SK-N-SH (cell line): ENCODE results near the gene SRXN1. TPM values are rescaled to one million over a fixed set of nuclear protein-coding genes. Genes with fewer than 3 reads are reported as not detected.

Source experiments
- CTCF ChIA-PET: fragments of 300-600, 350-600 bp; formaldehyde crosslinking; extraction: SDS; loops from one replicate; lab custom pipeline; 2021; lab: Yijun Ruan, JAX
- POLR2A ChIA-PET: fragments of 350-600 bp; sonication (Branson Sonifier 250); formaldehyde crosslinking; extraction: SDS; loops from one replicate; lab custom pipeline; 2020; ENCODE audit warnings: antibody characterized with exemption, inconsistent platforms; lab: Yijun Ruan, JAX
- DNase-seq: peaks from one replicate; pipeline ENCODE4 v3.0.0; 2012
- H2AFZ ChIP-seq: fragments of 200-600 bp; sonication (generic); 2 replicates; pipeline ENCODE4 v1.8.1; 2016; ENCODE audit warnings: antibody characterized with exemption, mild to moderate bottlenecking, low read depth
- H3F3A ChIP-seq: fragments of 200-600 bp; sonication (generic); replicated peaks from 2 replicates; pipeline ENCODE3; 2016; ENCODE audit warnings: antibody characterized with exemption, mild to moderate bottlenecking; ENCODE audit not compliant: insufficient read depth
- H3K27ac ChIP-seq, 2 experiments: fragments of 200-500 bp in 1 of 2; fragments of 200-600 bp in 1 of 2; sonication (Bioruptor generic) in 1 of 2; sonication (generic), shearing (Covaris generic) in 1 of 2; 2 replicates each; pipeline versions ENCODE4 v1.5.1 to v1.6.1; 2014 to 2016; ENCODE audit warnings: low read depth in 2 of 2, inconsistent platforms in 1 of 2, low read length in 1 of 2, mild to moderate bottlenecking in 1 of 2, mixed read lengths in 1 of 2
- H3K27me3 ChIP-seq: fragments of 200-600 bp; sonication (generic), shearing (Covaris generic); 2 replicates; pipeline ENCODE4 v1.6.1; 2016; ENCODE audit warnings: mixed run types; ENCODE audit not compliant: insufficient read depth
- H3K36me3 ChIP-seq, 2 experiments: fragments of 200-500 bp in 1 of 2; fragments of 200-600 bp in 1 of 2; sonication (Bioruptor generic) in 1 of 2; sonication (generic) in 1 of 2; replicated peaks in 1 of 2; 2 replicates each; pipeline versions ENCODE3 to v1.5.1; 2014 to 2016; ENCODE audit warnings: low read length in 1 of 2, mild to moderate bottlenecking in 1 of 2; ENCODE audit not compliant: insufficient read depth in 2 of 2, control insufficient read depth in 1 of 2
- H3K4me1 ChIP-seq, 2 experiments: fragments of 200-500 bp in 1 of 2; fragments of 200-600 bp in 1 of 2; sonication (Bioruptor generic) in 1 of 2; sonication (generic), shearing (Covaris generic) in 1 of 2; 2 replicates each; pipeline versions ENCODE4 v1.5.1 to v1.6.1; 2014 to 2016; ENCODE audit warnings: low read depth in 1 of 2, low read length in 1 of 2, mixed run types in 1 of 2; ENCODE audit not compliant: insufficient read depth in 2 of 2, control insufficient read depth in 1 of 2
- H3K4me2 ChIP-seq: fragments of 200-600 bp; sonication (generic), shearing (Covaris generic); 2 replicates; pipeline ENCODE4 v1.6.1; 2017; ENCODE audit warnings: mixed run types
- H3K4me3 ChIP-seq, 2 experiments: fragments of 200-500 bp in 1 of 2; fragments of 200-600 bp in 1 of 2; sonication (Bioruptor generic) in 1 of 2; sonication (generic), shearing (Covaris generic) in 1 of 2; 2 replicates each; pipeline versions ENCODE4 v1.5.1 to v1.8.1; 2014 to 2016; ENCODE audit warnings: low read depth in 2 of 2, inconsistent platforms in 1 of 2, low read length in 1 of 2, mild to moderate bottlenecking in 1 of 2, mixed read lengths in 1 of 2, moderate library complexity in 1 of 2
- H3K79me2 ChIP-seq: fragments of 200-600 bp; sonication (generic); 2 replicates; pipeline ENCODE4 v1.8.1; 2017; ENCODE audit warnings: mild to moderate bottlenecking; ENCODE audit not compliant: insufficient read depth
- H3K9ac ChIP-seq: fragments of 200-600 bp; sonication (generic); 2 replicates; pipeline ENCODE4 v1.6.1; 2017; ENCODE audit warnings: mixed run types
- H3K9me2 ChIP-seq: fragments of 200-600 bp; sonication (generic); 2 replicates; pipeline ENCODE4 v1.6.1; 2017; ENCODE audit warnings: mixed run types
- H3K9me3 ChIP-seq: fragments of 200-600 bp; sonication (generic); 2 replicates; pipeline ENCODE4 v1.6.1; 2017; ENCODE audit warnings: mixed run types, mild to moderate bottlenecking, moderate library complexity
- H4K20me1 ChIP-seq: fragments of 200-600 bp; sonication (generic); 2 replicates; pipeline ENCODE4 v1.6.1; 2017; ENCODE audit warnings: mild to moderate bottlenecking, mixed run types; ENCODE audit not compliant: insufficient read depth
- CHD2 ChIP-seq: fragments of 150-350 bp; IDR thresholded peaks from 2 replicates; pipeline ENCODE4 v1.6.1; 2018; ENCODE audit warnings: low read length; ENCODE audit not compliant: partially characterized antibody
- ELF1 ChIP-seq: IDR thresholded peaks from 2 replicates; pipeline ENCODE4 v1.4.0; 2012
- FOXM1 ChIP-seq: IDR thresholded peaks from 2 replicates; pipeline ENCODE4 v1.4.0; 2012; ENCODE audit warnings: low read depth, mild to moderate bottlenecking
- MXI1 ChIP-seq: IDR thresholded peaks from 2 replicates; pipeline ENCODE4 v1.6.1; 2012; ENCODE audit warnings: mild to moderate bottlenecking, low read depth, low read length, improper control_type of control experiment
- POLR2AphosphoS5 ChIP-seq: IDR thresholded peaks from 2 replicates; pipeline ENCODE4 v1.6.1; 2012; ENCODE audit warnings: low read depth, low read length
- RAD21 ChIP-seq: IDR thresholded peaks from 2 replicates; pipeline ENCODE4 v1.6.1; 2012; ENCODE audit warnings: mild to moderate bottlenecking, low read length
- SIN3A ChIP-seq: IDR thresholded peaks from 2 replicates; pipeline ENCODE4 v1.6.1; 2012; ENCODE audit warnings: low read depth, mild to moderate bottlenecking, low read length, moderate library complexity, borderline replicate concordance
- TAF1 ChIP-seq: IDR thresholded peaks from 2 replicates; pipeline ENCODE4 v1.6.1; 2012; ENCODE audit warnings: low read depth, mild to moderate bottlenecking, low read length, moderate library complexity, borderline replicate concordance
- TEAD4 ChIP-seq: IDR thresholded peaks from 2 replicates; pipeline ENCODE4 v1.4.0; 2012; ENCODE audit warnings: mild to moderate bottlenecking, borderline replicate concordance; ENCODE audit not compliant: insufficient read depth
- WGBS: methylation state at CpG from one replicate; pipeline ENCODE4 v1.1.6; 2017; ENCODE audit warnings: low lambda C conversion rate; 5-methylcytosine and 5-hydroxymethylcytosine counted together
- polyA plus RNA-seq, 3 experiments: library from polyadenylated mRNA; depleted of rRNA; stranded (reverse); fragments of >200 nt; gene quantifications; 2 replicates each; pipeline ENCODE4 v1.2.3, GENCODE V29; 2012
- TF ChIP-seq, protein P1 (sequence below): fragments of 150-350 bp; IDR thresholded peaks from 2 replicates; pipeline ENCODE4 v1.6.1; 2017; ENCODE audit warnings: antibody characterized with exemption, low read length, low read depth, borderline replicate concordance
- TF ChIP-seq, protein P2 (sequence below): IDR thresholded peaks from 2 replicates; pipeline ENCODE4 v1.6.1; 2012; ENCODE audit warnings: mild to moderate bottlenecking, low read depth, low read length, moderate library complexity

Gene SRXN1
- polyA plus RNA-seq, 1 of the 3 experiments (the other 2 are of a cell fraction): 26.2 TPM

- TF ChIP-seq, protein P1, sequence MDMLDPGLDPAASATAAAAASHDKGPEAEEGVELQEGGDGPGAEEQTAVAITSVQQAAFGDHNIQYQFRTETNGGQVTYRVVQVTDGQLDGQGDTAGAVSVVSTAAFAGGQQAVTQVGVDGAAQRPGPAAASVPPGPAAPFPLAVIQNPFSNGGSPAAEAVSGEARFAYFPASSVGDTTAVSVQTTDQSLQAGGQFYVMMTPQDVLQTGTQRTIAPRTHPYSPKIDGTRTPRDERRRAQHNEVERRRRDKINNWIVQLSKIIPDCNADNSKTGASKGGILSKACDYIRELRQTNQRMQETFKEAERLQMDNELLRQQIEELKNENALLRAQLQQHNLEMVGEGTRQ: no peak
- no peak for TF ChIP-seq ELF1
- no peak for TF ChIP-seq TEAD4
- peak; percentile 76 for TF ChIP-seq CHD2
- TF ChIP-seq FOXM1: no peak
- no peak for TF ChIP-seq TAF1
- TF ChIP-seq RAD21: peak; percentile 25
- TF ChIP-seq SIN3A: no peak
- no peak for TF ChIP-seq POLR2AphosphoS5
- peak; percentile 91 for TF ChIP-seq MXI1
These were observed 46.9 kb upstream of the SRXN1 start (continued) for GRCh38 chr20:699811-700338.

GRCh38 chr20:699342-699741, 46.3 kb upstream of the SRXN1 start:
- no peaks in the 10 kb centered on the region for H4K20me1 ChIP-seq
- H3K79me2 ChIP-seq: no peaks in the 10 kb centered on the region
- DNase-seq: no peak
- H3K4me2 ChIP-seq: no peak overlapping the region
- ChIA-PET CTCF (interaction anchor here (1.1 to 3.9 kb wide), 7 partner anchors 10 to 54 kb away, joined by 3 to 18 read pairs (median 6); no protein-coding TSS in a partner anchor), POLR2A (interaction anchor here (1.2 to 1.7 kb wide), 2 partner anchors 11 to 24 kb away, joined by 5 to 8 read pairs; partner anchors contain the start of gene SCRT2)
- H3F3A ChIP-seq: no peaks in the 10 kb centered on the region
- H3K9ac ChIP-seq: no peak overlapping the region
- peak overlapping the region in 1 of 2 experiments; percentile 90; a peak in 2 of 4 replicates for H3K27ac ChIP-seq
- peaks cover 9% of the 10 kb centered on the region; the same call in 1 of the 2 replicates for H3K27me3 ChIP-seq
- no peak overlapping the region for H2AFZ ChIP-seq
- TF ChIP-seq, protein P2, sequence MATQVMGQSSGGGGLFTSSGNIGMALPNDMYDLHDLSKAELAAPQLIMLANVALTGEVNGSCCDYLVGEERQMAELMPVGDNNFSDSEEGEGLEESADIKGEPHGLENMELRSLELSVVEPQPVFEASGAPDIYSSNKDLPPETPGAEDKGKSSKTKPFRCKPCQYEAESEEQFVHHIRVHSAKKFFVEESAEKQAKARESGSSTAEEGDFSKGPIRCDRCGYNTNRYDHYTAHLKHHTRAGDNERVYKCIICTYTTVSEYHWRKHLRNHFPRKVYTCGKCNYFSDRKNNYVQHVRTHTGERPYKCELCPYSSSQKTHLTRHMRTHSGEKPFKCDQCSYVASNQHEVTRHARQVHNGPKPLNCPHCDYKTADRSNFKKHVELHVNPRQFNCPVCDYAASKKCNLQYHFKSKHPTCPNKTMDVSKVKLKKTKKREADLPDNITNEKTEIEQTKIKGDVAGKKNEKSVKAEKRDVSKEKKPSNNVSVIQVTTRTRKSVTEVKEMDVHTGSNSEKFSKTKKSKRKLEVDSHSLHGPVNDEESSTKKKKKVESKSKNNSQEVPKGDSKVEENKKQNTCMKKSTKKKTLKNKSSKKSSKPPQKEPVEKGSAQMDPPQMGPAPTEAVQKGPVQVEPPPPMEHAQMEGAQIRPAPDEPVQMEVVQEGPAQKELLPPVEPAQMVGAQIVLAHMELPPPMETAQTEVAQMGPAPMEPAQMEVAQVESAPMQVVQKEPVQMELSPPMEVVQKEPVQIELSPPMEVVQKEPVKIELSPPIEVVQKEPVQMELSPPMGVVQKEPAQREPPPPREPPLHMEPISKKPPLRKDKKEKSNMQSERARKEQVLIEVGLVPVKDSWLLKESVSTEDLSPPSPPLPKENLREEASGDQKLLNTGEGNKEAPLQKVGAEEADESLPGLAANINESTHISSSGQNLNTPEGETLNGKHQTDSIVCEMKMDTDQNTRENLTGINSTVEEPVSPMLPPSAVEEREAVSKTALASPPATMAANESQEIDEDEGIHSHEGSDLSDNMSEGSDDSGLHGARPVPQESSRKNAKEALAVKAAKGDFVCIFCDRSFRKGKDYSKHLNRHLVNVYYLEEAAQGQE: no peak
- no peak for TF ChIP-seq ELF1
- no peak overlapping the region for H3K4me3 ChIP-seq
- WGBS: 30% methylated on average over 6 of the region's 6 CpGs
- H3K9me3 ChIP-seq: no peaks in the 10 kb centered on the region
- no peaks in the 10 kb centered on the region for H3K36me3 ChIP-seq
- no peaks in the 10 kb centered on the region for H3K9me2 ChIP-seq
- peaks cover 0 to 24% of the 10 kb centered on the region in 2 experiments; a peak in 1 of 4 replicates for H3K4me1 ChIP-seq
